GM19043 (cell line): ENCODE measurements around the gene SLC7A1.

Source experiments
- ATAC-seq: cut with Tn5 transposase; IDR thresholded peaks from one replicate; pipeline ENCODE4 v1.9.1; 2021; ENCODE audit warnings: low read depth; ENCODE audit not compliant: unreplicated experiment

Gene SLC7A1

GRCh38 chr13:29562786-29563438 is 32.6 kb downstream of the SLC7A1 start:
- no peak for ATAC-seq

- no peak for ATAC-seq
Observed at GRCh38 chr13:29561918-29562317, 33.6 kb downstream of the SLC7A1 start.

DNA sequence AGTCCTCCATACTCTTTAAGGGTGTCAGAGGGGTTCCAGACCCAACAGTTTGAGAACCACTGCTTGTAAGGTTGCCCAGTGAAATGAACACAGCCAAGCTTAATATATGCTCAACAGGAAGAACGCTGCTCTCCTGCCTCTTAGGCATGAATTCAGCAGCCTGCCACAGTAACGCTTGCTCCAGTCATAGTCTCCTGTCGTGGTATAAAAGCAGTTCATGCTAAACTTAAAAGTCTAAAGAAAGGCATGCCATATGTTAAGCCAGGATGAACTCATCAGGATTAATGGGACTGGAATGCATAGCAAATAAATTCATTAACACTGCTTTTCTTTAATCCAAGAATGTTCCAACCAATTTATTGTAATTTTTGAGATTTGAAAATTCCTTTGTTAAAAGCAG is 38.7 kb downstream of the SLC7A1 start:
- ATAC-seq, result no peak

- no peak for ATAC-seq
Observed at GRCh38 chr13:29551214-29551613, 44.3 kb downstream of the SLC7A1 start.

- ATAC-seq, result no peak
Observed at GRCh38 chr13:29550430-29550988, 45.0 kb downstream of the SLC7A1 start.

GRCh38 chr13:29548722-29549121 is 46.8 kb downstream of the SLC7A1 start:
- no peak for ATAC-seq

- ATAC-seq, result no peak
Observed at GRCh38 chr13:29547153-29547552, 48.3 kb downstream of the SLC7A1 start.

GRCh38 chr13:29546662-29547061 is 48.8 kb downstream of the SLC7A1 start:
- ATAC-seq, result no peak

DNA sequence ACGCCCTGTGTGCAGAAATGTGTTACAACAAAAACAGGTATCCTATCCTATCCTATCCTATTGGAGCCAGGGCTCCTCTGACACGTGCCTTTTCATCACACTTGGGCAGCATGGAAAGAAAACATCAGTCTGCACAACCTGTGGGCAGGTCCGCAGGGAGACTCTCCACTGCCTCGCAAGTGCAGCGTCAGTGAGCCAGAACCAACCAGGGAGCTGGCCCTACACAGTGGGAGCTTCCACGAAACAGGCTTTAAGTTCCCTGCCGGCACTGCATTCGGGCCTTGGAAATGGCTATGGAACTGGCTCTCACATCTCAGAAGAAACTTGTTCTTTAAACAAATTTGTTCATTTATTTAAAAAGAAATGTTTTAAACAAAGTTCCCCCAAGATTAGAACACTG is 49.5 kb downstream of the SLC7A1 start:
- no peak for ATAC-seq

GRCh38 chr13:29543230-29544215 is 52.0 kb downstream of the SLC7A1 start:
- ATAC-seq, result peak; percentile 99

- no peak for ATAC-seq
Observed at GRCh38 chr13:29542381-29542780, 53.1 kb downstream of the SLC7A1 start.

DNA sequence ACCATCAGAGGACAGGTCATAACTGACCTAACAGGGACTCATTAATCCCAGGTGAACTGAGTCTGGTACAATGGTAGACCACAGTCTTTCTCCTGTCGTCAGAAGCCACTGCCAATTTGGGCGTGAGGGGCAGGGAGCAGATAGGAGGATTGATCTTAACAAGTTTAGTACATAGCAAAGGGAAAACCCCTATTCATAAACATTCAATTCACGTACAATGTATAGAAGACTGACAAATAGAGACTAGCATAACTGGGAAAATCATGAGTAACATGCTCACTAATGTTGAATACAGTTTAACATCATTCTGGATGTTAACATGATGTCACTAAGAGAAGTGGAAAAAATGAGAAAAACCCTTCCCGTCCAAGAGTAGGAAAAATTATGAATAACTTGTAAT is 54.1 kb downstream of the SLC7A1 start:
- ATAC-seq, result no peak

DNA sequence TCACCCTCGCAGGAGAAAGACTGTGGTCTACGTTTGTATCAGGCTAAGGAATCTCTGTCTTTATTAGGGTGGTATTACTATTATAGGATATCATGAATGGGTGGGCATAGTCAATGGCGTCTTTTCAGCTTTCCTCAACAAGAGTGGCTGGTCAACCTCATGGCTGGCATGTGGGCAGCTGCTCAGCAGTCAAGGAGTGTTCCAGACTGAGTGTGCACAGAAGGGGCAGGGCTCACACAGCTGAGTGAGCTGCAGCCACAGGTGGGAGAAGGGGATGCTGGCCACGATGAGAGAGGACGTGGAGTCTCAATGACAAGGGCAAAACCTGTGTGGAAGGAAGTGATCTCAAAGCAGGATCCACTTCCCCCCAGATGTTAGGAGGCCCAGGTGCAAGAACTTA is 54.7 kb downstream of the SLC7A1 start:
- ATAC-seq, result no peak

- no peak for ATAC-seq
Observed at GRCh38 chr13:29540334-29540733, 55.2 kb downstream of the SLC7A1 start.

DNA sequence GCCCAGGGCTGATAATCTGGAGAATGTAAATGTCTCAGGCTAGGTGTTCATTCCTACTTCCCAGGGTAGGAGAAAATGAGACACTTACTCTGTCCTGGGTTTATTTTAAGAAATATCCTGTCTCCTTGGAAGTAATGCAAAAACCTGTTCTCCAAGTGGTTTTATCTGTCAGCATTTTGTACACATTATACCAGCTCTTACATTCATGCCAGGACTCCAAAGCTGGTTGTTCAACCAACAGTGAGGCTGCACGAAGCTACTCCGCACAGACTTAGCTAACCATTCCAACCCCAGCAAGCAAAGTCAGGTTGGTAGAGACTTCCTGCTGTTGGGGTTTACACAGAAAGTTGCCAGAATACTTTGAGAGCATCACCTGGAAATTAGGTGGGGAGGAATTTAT is 55.6 kb downstream of the SLC7A1 start:
- no peak for ATAC-seq

GRCh38 chr13:29538652-29539040 is 56.8 kb downstream of the SLC7A1 start:
- ATAC-seq, result no peak

DNA sequence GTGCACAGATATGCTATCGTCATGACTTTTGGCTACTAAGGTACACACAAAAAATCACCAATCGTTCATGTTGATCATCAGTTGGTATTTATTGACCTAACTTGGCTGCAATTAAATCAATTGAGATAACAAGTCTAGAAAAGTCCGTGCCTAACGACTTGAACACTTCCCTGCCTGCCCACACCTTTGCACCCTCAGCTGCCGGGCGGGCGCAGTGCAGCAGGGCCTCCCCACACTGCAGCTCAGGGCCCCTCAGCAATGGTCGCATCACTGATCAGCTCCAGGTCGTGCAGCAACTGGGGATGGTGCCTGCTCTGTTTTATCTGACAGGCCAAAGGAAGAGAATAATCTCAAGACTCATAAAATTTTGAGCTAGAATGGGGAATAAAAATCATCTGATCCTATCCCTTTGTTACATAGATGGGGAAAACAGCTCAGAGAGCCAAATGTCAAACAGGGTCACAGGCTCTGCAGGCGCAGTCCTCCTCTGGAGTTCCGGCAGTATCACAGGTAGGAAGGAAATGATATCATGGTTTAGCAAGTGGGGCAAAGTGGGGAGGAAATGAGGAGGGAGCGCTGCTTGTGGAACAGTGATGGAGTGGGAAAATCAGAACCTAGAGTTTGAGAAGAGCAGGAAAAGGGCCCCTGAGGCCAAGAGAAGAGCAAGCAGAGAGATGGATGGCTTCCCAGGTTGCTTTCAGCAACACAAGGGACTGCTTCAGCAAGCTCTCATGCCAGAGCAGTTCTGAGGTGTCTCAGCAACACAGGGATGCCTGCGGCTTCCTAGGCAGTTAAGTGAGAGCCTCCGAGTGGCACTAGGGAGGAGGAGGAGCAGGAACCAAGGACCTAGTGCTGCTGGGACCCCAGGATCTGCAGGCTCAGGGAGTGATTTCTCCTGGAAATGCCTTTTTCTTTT is 57.5 kb downstream of the SLC7A1 start:
- ATAC-seq, result no peak

GRCh38 chr13:29536853-29537252 is 58.6 kb downstream of the SLC7A1 start:
- no peak for ATAC-seq

DNA sequence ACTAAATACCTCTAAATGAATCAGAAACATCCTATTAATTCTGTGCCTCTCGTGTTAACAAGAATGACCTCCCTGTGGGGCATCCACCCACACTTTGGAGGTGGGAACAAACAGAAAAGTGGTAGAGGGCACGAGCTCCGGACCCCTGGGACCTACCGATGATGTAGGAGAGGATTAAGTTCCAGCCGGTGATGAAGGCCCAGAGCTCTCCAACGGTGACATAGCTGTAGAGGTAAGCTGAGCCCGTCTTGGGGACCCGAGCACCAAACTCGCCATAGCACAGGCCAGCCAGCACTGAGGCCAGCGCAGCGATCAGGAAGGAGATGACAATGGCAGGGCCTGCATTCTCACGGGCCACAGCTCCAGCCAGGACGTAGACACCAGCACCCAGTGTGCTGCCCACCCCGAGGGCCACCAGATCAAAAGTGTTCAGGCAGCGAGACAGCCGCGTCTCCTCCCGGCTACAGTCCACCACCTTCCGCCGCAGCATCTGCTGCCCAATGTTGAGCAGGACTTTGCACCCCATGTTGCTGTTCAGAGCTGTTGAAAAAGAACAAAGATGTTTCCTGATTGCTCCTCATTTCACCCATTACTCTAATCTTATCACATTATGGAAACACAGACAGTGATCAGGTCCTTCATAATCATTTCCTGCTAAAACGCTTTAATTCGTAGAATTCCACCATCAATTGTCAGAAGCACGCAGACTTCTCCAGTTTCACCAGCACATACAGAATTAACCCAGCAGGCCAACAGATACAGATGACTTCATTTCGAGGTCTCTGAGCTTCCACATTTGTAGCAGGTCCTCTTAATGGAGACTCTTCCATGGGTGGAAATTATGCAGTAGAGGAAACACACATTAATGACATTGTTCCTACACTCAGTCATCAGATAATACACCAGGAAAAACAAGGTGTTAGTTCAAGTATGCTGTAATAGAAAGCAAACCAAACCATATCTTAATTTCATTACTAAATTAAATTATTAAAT is 59.5 kb downstream of the SLC7A1 start:
- ATAC-seq, result no peak
